Measurements from ENCODE around the gene ARHGEF17. TPM values are rescaled to one million over a fixed set of nuclear protein-coding genes. Genes with fewer than 3 reads are reported as not detected.

ARHGEF17 gene
- total RNA-seq, 1 donor from 2014 or later: 19.9 TPM

DNA sequence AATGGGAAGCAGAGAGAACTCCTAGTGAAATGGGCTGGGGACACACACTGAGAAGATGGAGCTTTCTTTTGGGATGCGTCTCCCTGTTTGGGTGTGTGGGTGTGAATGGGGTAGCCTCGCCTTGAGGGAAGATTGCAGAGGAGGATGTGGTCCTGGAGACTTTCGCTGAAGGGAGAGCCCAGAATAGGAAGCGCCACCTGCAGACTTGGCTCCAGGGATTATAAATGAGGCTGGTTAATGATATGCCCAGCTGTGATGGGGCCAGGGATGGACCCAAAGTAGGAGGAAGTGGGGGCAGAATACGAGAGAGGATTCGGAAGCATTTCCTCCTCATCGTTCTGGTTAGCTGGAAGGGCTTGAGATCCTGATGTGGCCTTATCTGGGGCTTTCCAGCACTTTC is 81.8 kb downstream of the ARHGEF17 start:
- Mint-ChIP-seq H3K4me1 (peaks cover 33% of the 10 kb centered on the region), H3K27me3 (ENCODE audit: insufficient read depth, low read depth) (peaks cover 17% of the 10 kb centered on the region), H3K27ac (peak overlapping the region; percentile 81), H3K36me3 (no peaks in the 10 kb centered on the region), H3K4me3 (no peak overlapping the region), H3K9me3 (no peaks in the 10 kb centered on the region)
- no peak for DNase-seq (ENCODE audit: low spot score)
- Histone ChIP-seq H4K20me1 (ENCODE audit: low read depth) (peaks cover 55% of the 10 kb centered on the region), H3K79me2 (ENCODE audit: low read depth) (peaks cover 14% of the 10 kb centered on the region), H3K4me1 (peaks cover 7% of the 10 kb centered on the region), H3F3A (ENCODE audit: low read depth) (no peaks in the 10 kb centered on the region), H3K27me3 (no peaks in the 10 kb centered on the region), H3K36me3 (no peaks in the 10 kb centered on the region), H3K27ac (no peak overlapping the region), H2AFZ (replicated peaks) (no peak overlapping the region), H3K4me3 (no peak overlapping the region), H3K9ac (no peak overlapping the region), H3K9me3 (ENCODE audit: low read depth) (no peaks in the 10 kb centered on the region), H3K4me2 (no peak overlapping the region)
- TF ChIP-seq, protein P1, sequence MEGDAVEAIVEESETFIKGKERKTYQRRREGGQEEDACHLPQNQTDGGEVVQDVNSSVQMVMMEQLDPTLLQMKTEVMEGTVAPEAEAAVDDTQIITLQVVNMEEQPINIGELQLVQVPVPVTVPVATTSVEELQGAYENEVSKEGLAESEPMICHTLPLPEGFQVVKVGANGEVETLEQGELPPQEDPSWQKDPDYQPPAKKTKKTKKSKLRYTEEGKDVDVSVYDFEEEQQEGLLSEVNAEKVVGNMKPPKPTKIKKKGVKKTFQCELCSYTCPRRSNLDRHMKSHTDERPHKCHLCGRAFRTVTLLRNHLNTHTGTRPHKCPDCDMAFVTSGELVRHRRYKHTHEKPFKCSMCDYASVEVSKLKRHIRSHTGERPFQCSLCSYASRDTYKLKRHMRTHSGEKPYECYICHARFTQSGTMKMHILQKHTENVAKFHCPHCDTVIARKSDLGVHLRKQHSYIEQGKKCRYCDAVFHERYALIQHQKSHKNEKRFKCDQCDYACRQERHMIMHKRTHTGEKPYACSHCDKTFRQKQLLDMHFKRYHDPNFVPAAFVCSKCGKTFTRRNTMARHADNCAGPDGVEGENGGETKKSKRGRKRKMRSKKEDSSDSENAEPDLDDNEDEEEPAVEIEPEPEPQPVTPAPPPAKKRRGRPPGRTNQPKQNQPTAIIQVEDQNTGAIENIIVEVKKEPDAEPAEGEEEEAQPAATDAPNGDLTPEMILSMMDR (IDR thresholded peaks at IDR 0.05): no peak
- TF ChIP-seq EZH2phosphoT487 (IDR thresholded peaks at IDR 0.05) (no peak), EZH2 (IDR thresholded peaks at IDR 0.05) (no peak)

DNA sequence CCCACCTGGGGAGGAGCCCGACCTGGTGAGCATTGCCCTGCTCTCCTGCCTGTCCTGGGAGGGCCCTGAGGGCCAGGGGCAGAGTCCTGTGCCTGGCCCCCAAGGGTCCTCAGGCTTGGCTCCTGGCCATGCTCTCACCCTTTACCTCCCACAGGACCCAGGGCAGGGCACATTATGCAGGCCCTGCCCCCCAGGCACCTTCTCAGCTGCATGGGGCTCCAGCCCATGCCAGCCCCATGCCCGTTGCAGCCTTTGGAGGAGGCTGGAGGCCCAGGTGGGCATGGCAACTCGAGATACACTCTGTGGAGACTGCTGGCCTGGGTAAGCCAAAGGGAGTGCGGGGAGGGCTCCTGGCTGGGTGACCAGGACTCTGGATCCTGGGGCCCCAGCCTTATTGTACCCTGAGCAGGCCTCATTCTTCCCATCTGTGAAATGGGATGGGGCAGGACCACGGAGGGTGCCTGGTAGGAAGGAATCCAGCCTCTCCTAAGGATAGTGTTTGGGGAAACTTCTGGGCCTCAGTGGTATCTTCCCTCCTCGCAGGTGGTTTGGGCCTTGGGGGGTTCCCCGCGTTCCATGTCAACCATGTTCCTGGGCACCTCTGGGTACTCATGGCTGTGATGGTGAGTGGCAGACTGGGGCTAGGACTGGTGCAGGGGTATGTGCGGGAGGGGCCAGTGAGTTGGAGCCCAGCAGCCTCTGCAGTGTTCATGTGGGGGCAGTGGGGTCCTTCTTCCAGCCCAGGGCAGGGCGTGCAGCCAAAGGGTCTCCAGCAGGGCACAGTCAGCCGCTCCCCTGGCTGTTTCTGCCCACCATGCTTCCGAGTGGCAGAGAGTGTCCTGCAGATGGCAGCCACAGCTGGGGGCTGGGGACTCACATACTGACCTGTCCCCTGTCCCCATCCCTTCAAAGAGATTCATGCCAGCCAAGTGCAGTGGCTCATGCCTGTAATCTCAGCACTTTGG is 82.8 kb downstream of the ARHGEF17 start:
- Histone ChIP-seq H3K9me3 (ENCODE audit: low read depth) (no peaks in the 10 kb centered on the region), H2AFZ (replicated peaks) (no peak overlapping the region), H3K4me1 (peaks cover 7% of the 10 kb centered on the region), H3F3A (ENCODE audit: low read depth) (no peaks in the 10 kb centered on the region), H3K4me3 (no peak overlapping the region), H3K9ac (no peak overlapping the region), H3K27ac (no peak overlapping the region), H4K20me1 (ENCODE audit: low read depth) (peaks cover 47% of the 10 kb centered on the region), H3K4me2 (no peak overlapping the region), H3K79me2 (ENCODE audit: low read depth) (peaks cover 8% of the 10 kb centered on the region), H3K36me3 (no peaks in the 10 kb centered on the region), H3K27me3 (no peaks in the 10 kb centered on the region)
- peaks cover 16% of the 10 kb centered on the region for H3K27me3 Mint-ChIP-seq (ENCODE audit: insufficient read depth, low read depth)
- H3K4me1 Mint-ChIP-seq: peaks cover 27% of the 10 kb centered on the region
- no peak overlapping the region for H3K27ac Mint-ChIP-seq
- H3K36me3 Mint-ChIP-seq: no peaks in the 10 kb centered on the region
- no peak for DNase-seq (ENCODE audit: low spot score)
- no peaks in the 10 kb centered on the region for H3K9me3 Mint-ChIP-seq
- H3K4me3 Mint-ChIP-seq: no peak overlapping the region
- no peak for TF ChIP-seq EZH2phosphoT487 (IDR thresholded peaks at IDR 0.05)
- no peak for TF ChIP-seq EZH2 (IDR thresholded peaks at IDR 0.05)
- TF ChIP-seq, protein P1 (IDR thresholded peaks at IDR 0.05): no peak

DNA sequence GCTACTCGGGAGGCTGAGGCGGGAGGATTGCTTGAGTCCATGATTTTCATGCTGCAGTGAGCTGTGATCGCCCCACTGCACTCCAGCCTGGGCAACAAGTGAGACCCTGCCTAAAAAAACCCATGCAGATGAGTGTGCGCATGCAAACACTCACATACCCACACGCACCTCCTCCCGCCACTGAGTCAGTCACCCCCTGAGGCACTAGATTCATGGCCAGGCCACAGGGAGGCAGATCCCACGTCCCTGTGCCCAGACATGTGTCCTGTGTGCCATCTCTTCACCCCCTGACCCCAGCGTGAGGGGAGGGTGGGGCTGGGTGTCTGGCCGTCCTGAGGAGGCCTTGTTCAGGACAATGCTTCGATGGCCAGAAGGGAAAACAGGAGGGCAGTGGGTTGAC is 83.6 kb downstream of the ARHGEF17 start:
- no peak overlapping the region for H3K4me3 ChIP-seq
- H3K27ac ChIP-seq: no peak overlapping the region
- H3K27me3 Mint-ChIP-seq (ENCODE audit: insufficient read depth, low read depth): peaks cover 16% of the 10 kb centered on the region
- no peak overlapping the region for H3K4me2 ChIP-seq
- H3K9ac ChIP-seq: no peak overlapping the region
- no peak overlapping the region for H3K4me3 Mint-ChIP-seq
- H3K9me3 ChIP-seq (ENCODE audit: low read depth): no peaks in the 10 kb centered on the region
- DNase-seq (ENCODE audit: low spot score): no peak
- no peaks in the 10 kb centered on the region for H3K27me3 ChIP-seq
- H2AFZ ChIP-seq (replicated peaks): no peak overlapping the region
- no peaks in the 10 kb centered on the region for H3F3A ChIP-seq (ENCODE audit: low read depth)
- H3K36me3 ChIP-seq: no peaks in the 10 kb centered on the region
- no peaks in the 10 kb centered on the region for H3K36me3 Mint-ChIP-seq
- no peaks in the 10 kb centered on the region for H3K9me3 Mint-ChIP-seq
- H3K4me1 Mint-ChIP-seq: peaks cover 24% of the 10 kb centered on the region
- peaks cover 39% of the 10 kb centered on the region for H4K20me1 ChIP-seq (ENCODE audit: low read depth)
- TF ChIP-seq, protein P1 (IDR thresholded peaks at IDR 0.05): no peak
- TF ChIP-seq EZH2phosphoT487 (IDR thresholded peaks at IDR 0.05) (no peak), EZH2 (IDR thresholded peaks at IDR 0.05) (no peak)
- peaks cover under 1% of the 10 kb centered on the region for H3K79me2 ChIP-seq (ENCODE audit: low read depth)
- peaks cover 7% of the 10 kb centered on the region for H3K4me1 ChIP-seq
- H3K27ac Mint-ChIP-seq: no peak overlapping the region

All from neural progenitor cell (in vitro differentiated cells).